Lower leg skin (tissue), 3 donors: Measurements from ENCODE around the gene CPA2.

Source experiments
- POLR2A ChIP-seq, 2 donors: fragments of 450-650 bp; IDR thresholded peaks; one replicate each; pipeline ENCODE4 v1.6.1; 2016 to 2017; ENCODE audit warnings: antibody characterized with exemption in 2 of 2, mild to moderate bottlenecking in 1 of 2, moderate library complexity in 1 of 2
- TF ChIP-seq, protein P1 (sequence below), 3 donors: fragments of 450-650 bp; IDR thresholded peaks; one replicate each; pipeline ENCODE4 v1.5.1; 2016; ENCODE audit warnings: antibody characterized with exemption in 3 of 3, mild to moderate bottlenecking in 3 of 3, moderate library complexity in 2 of 3

DNA sequence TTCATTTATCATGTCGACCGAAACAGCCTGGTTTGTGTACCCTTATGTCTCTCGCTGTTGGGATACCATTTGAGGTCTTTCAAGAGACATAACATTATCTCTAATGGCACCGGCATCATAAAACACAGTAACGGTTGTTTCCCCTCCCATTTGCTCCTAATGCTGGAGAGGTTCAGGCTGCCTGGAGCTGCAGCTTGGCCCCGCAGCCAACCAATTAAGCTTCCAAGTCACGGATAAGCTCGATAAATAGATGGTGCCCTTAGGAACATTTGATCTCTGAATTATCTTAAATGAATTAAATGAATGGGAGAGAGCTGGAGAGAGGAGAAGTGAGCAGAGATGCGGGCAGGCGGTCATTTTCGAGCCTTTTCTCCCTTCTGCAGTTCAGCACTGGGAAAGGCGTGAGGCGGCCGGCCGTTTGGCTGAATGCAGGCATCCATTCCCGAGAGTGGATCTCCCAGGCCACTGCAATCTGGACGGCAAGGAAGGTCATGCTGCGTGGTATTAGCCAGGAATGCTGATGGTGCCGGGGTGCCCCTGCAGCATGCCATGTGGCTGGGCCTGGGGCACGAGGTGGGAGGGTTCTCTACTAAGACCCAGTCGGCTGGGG is 38.9 kb downstream of the CPA2 start:
- TF ChIP-seq, protein P1, sequence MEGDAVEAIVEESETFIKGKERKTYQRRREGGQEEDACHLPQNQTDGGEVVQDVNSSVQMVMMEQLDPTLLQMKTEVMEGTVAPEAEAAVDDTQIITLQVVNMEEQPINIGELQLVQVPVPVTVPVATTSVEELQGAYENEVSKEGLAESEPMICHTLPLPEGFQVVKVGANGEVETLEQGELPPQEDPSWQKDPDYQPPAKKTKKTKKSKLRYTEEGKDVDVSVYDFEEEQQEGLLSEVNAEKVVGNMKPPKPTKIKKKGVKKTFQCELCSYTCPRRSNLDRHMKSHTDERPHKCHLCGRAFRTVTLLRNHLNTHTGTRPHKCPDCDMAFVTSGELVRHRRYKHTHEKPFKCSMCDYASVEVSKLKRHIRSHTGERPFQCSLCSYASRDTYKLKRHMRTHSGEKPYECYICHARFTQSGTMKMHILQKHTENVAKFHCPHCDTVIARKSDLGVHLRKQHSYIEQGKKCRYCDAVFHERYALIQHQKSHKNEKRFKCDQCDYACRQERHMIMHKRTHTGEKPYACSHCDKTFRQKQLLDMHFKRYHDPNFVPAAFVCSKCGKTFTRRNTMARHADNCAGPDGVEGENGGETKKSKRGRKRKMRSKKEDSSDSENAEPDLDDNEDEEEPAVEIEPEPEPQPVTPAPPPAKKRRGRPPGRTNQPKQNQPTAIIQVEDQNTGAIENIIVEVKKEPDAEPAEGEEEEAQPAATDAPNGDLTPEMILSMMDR (IDR thresholded peaks at IDR 0.05), result no peak
- TF ChIP-seq POLR2A (IDR thresholded peaks at IDR 0.05), result no peak
